Mesenchymal stem cell (in vitro differentiated cells and primary cell): Measurements from ENCODE around the gene LRCOL1.

Source experiments
- DNase-seq: peaks from one replicate; pipeline ENCODE4 v3.0.0-alpha.2; 2013
- H2AFZ ChIP-seq: one replicate; pipeline ENCODE4 v1.6.1; 2013; ENCODE audit warnings: low read depth, mild to moderate bottlenecking, control low read depth, inconsistent platforms, low read length, moderate library complexity
- H2AK5ac ChIP-seq: 2 replicates; pipeline ENCODE4 v1.6.1; 2013; ENCODE audit warnings: low read length, moderate library complexity, mild to moderate bottlenecking, inconsistent platforms; ENCODE audit not compliant: severe bottlenecking
- H2BK120ac ChIP-seq: one replicate; pipeline ENCODE4 v1.6.1; 2013; ENCODE audit warnings: low read depth, mild to moderate bottlenecking, inconsistent platforms, low read length, moderate library complexity
- H2BK12ac ChIP-seq, 2 experiments: one replicate each; pipeline ENCODE4 v1.6.1; 2013; ENCODE audit warnings: inconsistent platforms in 2 of 2, low read length in 2 of 2, mild to moderate bottlenecking in 2 of 2, moderate library complexity in 2 of 2, control low read depth in 1 of 2
- H2BK15ac ChIP-seq: one replicate; pipeline ENCODE4 v1.6.1; 2013; ENCODE audit warnings: mild to moderate bottlenecking, low read depth, inconsistent platforms; ENCODE audit not compliant: poor library complexity, severe bottlenecking
- H2BK5ac ChIP-seq: 2 replicates; pipeline ENCODE4 v1.6.1; 2013; ENCODE audit warnings: low read depth, mild to moderate bottlenecking, low read length, control low read depth, inconsistent platforms; ENCODE audit not compliant: poor library complexity, severe bottlenecking
- H3K14ac ChIP-seq, 2 experiments: one replicate each; pipeline ENCODE4 v1.6.1; 2013; ENCODE audit warnings: inconsistent platforms in 2 of 2, low read length in 2 of 2, control low read depth in 1 of 2, mild to moderate bottlenecking in 1 of 2, moderate library complexity in 1 of 2
- H3K18ac ChIP-seq, 2 experiments: one replicate each; pipeline ENCODE4 v1.6.1; 2013; ENCODE audit warnings: inconsistent platforms in 2 of 2, low read length in 2 of 2, control low read depth in 1 of 2, low read depth in 1 of 2, mild to moderate bottlenecking in 1 of 2
- H3K23ac ChIP-seq, 2 experiments: one replicate each; pipeline ENCODE4 v1.6.1; 2013; ENCODE audit warnings: inconsistent platforms in 2 of 2, low read length in 2 of 2, mild to moderate bottlenecking in 2 of 2, moderate library complexity in 2 of 2, control low read depth in 1 of 2
- H3K27ac ChIP-seq: 2 replicates; pipeline ENCODE4 v1.5.1; 2013; ENCODE audit warnings: mild to moderate bottlenecking, moderate library complexity, low read length, control low read depth, inconsistent platforms; ENCODE audit not compliant: poor library complexity, severe bottlenecking
- H3K27me3 ChIP-seq, 2 experiments: 2 replicates each; pipeline versions ENCODE4 v1.6.1 to v1.7.0; 2013; ENCODE audit warnings: low read length in 2 of 2, mild to moderate bottlenecking in 2 of 2, moderate library complexity in 2 of 2, control low read depth in 1 of 2, inconsistent platforms in 1 of 2; ENCODE audit not compliant: control insufficient read depth in 1 of 2, insufficient read depth in 1 of 2
- H3K36me3 ChIP-seq, 2 experiments: 2 replicates each; pipeline versions ENCODE4 v1.6.1 to v1.7.0; 2013; ENCODE audit warnings: low read length in 2 of 2, control low read depth in 1 of 2, inconsistent platforms in 1 of 2, low read depth in 1 of 2, mild to moderate bottlenecking in 1 of 2; ENCODE audit not compliant: insufficient read depth in 2 of 2, control insufficient read depth in 1 of 2
- H3K4ac ChIP-seq, 2 experiments: one replicate each; pipeline ENCODE4 v1.6.1; 2013; ENCODE audit warnings: inconsistent platforms in 2 of 2, low read length in 2 of 2, mild to moderate bottlenecking in 2 of 2, moderate library complexity in 2 of 2, control low read depth in 1 of 2, low read depth in 1 of 2
- H3K4me1 ChIP-seq: 2 replicates; pipeline ENCODE4 v1.6.1; 2013; ENCODE audit warnings: low read depth, low read length, control low read depth; ENCODE audit not compliant: control insufficient read depth, insufficient read depth
- H3K4me2 ChIP-seq: 2 replicates; pipeline ENCODE4 v1.6.1; 2013; ENCODE audit warnings: low read length, mild to moderate bottlenecking, inconsistent platforms; ENCODE audit not compliant: poor library complexity, severe bottlenecking
- H3K4me3 ChIP-seq, 2 experiments: 2 replicates each; pipeline versions ENCODE4 v1.5.1 to v1.7.0; 2013; ENCODE audit warnings: low read length in 2 of 2, mild to moderate bottlenecking in 2 of 2, control low read depth in 1 of 2, low read depth in 1 of 2; ENCODE audit not compliant: insufficient read depth in 1 of 2
- H3K79me1 ChIP-seq: replicated peaks from 2 replicates; pipeline ENCODE4 v1.6.1; 2013; ENCODE audit warnings: mild to moderate bottlenecking, control low read depth, low read length, inconsistent platforms; ENCODE audit not compliant: poor library complexity, severe bottlenecking
- H3K9ac ChIP-seq: 2 replicates; pipeline ENCODE4 v1.7.0; 2013; ENCODE audit warnings: mild to moderate bottlenecking, low read length, moderate library complexity
- H3K9me3 ChIP-seq: 2 replicates; pipeline ENCODE4 v1.7.0; 2013; ENCODE audit warnings: mild to moderate bottlenecking, low read length; ENCODE audit not compliant: control insufficient read depth
- H4K8ac ChIP-seq: one replicate; pipeline ENCODE4 v1.6.1; 2013; ENCODE audit warnings: inconsistent platforms, mild to moderate bottlenecking, low read length, moderate library complexity
- H4K91ac ChIP-seq: one replicate; pipeline ENCODE4 v1.6.1; 2013; ENCODE audit warnings: mild to moderate bottlenecking, low read length, inconsistent platforms
- WGBS: methylation state at CpG from one replicate; pipeline ENCODE4 v1.1.7; 2013; ENCODE audit warnings: mixed read lengths; 5-methylcytosine and 5-hydroxymethylcytosine counted together

LRCOL1 gene

DNA sequence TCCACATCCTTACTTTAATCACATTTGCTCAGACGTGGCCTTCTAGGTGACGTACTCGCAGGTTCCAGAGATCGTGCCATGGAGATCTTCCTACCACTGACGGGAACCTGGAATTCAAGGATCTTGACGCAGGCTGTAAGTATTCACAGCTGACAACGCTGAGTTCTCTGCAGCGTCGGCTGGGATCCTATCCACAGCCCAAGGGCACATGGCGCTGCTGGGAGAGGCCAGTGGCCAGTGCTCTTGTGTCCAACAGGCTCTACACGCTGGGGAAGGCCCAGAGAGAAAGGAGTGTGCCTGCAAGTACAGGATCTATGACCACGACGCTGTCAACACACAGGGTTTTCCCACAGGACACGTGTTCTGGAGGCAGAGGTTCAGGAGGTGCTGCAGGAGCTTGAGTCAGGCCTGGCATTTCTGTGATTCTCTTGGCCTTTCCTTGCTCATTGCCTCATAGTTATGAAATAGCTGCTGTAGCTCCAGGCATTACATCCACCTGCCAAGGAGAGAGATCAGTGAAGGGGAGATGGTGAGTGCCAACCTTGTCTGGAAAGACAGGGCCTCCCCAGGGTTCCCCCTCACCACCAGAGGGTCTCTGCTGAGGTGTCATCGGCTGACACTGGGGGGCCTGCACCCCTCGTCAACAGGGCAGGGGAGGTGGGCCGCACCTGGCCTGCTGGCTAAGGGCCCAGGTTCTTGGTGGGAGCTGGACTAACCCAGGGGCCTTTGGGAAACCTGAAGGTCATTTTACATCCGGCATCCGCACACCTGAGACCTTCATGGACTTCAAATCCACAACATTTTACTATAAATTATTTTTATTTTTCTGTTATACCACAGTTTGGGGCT is 21.3 kb downstream of the LRCOL1 start:
- DNase-seq: peak; percentile 30
- 83% methylated on average over 17 of the region's 19 CpGs for WGBS
- Histone ChIP-seq H3K4me2 (no peak overlapping the region), H3K4me1 (peaks cover 4% of the 10 kb centered on the region), H2AK5ac (no peak overlapping the region), H2BK15ac (no peak overlapping the region), H2AFZ (no peak overlapping the region), H3K9me3 (peaks cover 6% of the 10 kb centered on the region), H3K4me3 (no peak overlapping the region), H3K18ac (no peak overlapping the region), H2BK12ac (no peak overlapping the region), H2BK120ac (no peak overlapping the region), H3K36me3 (peaks cover 0 to 9% of the 10 kb centered on the region in 2 experiments), H4K8ac (no peak overlapping the region), H3K9ac (no peak overlapping the region), H3K4ac (no peak overlapping the region), H3K79me1 (no peaks in the 10 kb centered on the region), H4K91ac (no peak overlapping the region), H3K27ac (no peak overlapping the region), H3K23ac (no peak overlapping the region), H3K14ac (no peak overlapping the region), H3K27me3 (peaks cover 7 to 85% of the 10 kb centered on the region in 2 experiments), H2BK5ac (no peak overlapping the region)

DNA sequence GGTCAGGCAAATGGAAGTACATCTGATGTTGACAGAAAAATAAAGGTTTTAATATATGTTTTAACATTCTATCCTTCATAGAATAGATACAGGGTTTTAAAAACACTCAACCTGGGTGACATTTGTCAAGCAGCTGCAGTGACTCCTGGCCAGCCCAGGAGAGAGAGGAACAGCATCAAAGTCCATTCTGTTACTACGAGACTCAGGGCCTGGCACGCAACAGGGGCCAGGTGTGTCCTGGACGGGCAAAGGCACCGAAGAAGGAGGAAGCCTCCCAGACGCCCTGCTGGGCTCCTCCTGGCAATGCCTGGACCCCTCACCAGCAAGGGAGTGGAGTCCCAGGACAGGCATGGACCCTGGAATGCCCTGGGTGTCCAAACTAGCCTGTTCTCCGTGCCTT is 22.1 kb downstream of the LRCOL1 start:
- no peak overlapping the region for H3K4ac ChIP-seq
- H3K27ac ChIP-seq: no peak overlapping the region
- H3K4me2 ChIP-seq: no peak overlapping the region
- H3K79me1 ChIP-seq: no peaks in the 10 kb centered on the region
- no peak overlapping the region for H3K14ac ChIP-seq
- H2BK5ac ChIP-seq: no peak overlapping the region
- H3K9me3 ChIP-seq: peaks cover 6% of the 10 kb centered on the region
- H3K23ac ChIP-seq: no peak overlapping the region
- H3K9ac ChIP-seq: no peak overlapping the region
- H3K27me3 ChIP-seq: peaks cover 7 to 82% of the 10 kb centered on the region in 2 experiments
- H4K91ac ChIP-seq: no peak overlapping the region
- no peak overlapping the region for H2BK12ac ChIP-seq
- no peak overlapping the region for H2AK5ac ChIP-seq
- no peak overlapping the region for H3K18ac ChIP-seq
- H2BK15ac ChIP-seq: no peak overlapping the region
- DNase-seq: no peak
- no peak overlapping the region for H3K4me3 ChIP-seq
- H2AFZ ChIP-seq: no peak overlapping the region
- H3K4me1 ChIP-seq: peaks cover 3% of the 10 kb centered on the region
- H2BK120ac ChIP-seq: no peak overlapping the region
- no peak overlapping the region for H4K8ac ChIP-seq
- 72% methylated on average over 6 of the region's 6 CpGs for WGBS
- H3K36me3 ChIP-seq: peaks cover 0 to 13% of the 10 kb centered on the region in 2 experiments

DNA sequence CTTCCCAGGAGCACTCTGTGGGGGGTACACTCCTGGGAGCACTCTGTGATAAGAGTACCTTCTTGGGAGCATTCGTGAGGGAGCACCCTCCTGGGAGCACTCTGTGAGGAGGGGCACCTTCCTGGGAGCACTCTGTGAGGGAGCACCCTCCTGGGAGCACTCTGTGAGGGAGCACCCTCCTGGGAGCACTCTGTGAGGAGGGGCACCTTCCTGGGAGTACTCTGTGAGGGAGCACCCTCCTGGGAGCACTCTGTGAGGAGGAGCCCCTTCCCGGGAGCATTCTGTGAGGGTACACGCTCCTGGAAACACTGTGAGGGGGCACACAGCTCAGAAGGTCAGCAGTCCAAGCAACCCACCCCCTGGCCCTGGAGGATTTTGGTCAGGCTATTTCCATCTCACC is 22.6 kb downstream of the LRCOL1 start:
- H2AFZ ChIP-seq: no peak overlapping the region
- H4K91ac ChIP-seq: no peak overlapping the region
- no peak overlapping the region for H2BK15ac ChIP-seq
- H3K4ac ChIP-seq: no peak overlapping the region
- H3K79me1 ChIP-seq: no peaks in the 10 kb centered on the region
- H4K8ac ChIP-seq: no peak overlapping the region
- H3K4me1 ChIP-seq: peaks cover 7% of the 10 kb centered on the region
- H2BK5ac ChIP-seq: no peak overlapping the region
- H2BK12ac ChIP-seq: no peak overlapping the region
- no peak overlapping the region for H3K4me2 ChIP-seq
- H3K9me3 ChIP-seq: peaks cover 6% of the 10 kb centered on the region
- peaks cover 7 to 77% of the 10 kb centered on the region in 2 experiments for H3K27me3 ChIP-seq
- H3K18ac ChIP-seq: no peak overlapping the region
- H3K14ac ChIP-seq: no peak overlapping the region
- H3K27ac ChIP-seq: no peak overlapping the region
- 72% methylated on average over 3 of the region's 3 CpGs for WGBS
- peaks cover 0 to 18% of the 10 kb centered on the region in 2 experiments for H3K36me3 ChIP-seq
- no peak overlapping the region for H2AK5ac ChIP-seq
- H2BK120ac ChIP-seq: no peak overlapping the region
- no peak overlapping the region for H3K4me3 ChIP-seq
- no peak overlapping the region for H3K23ac ChIP-seq
- no peak overlapping the region for H3K9ac ChIP-seq
- DNase-seq: no peak

DNA sequence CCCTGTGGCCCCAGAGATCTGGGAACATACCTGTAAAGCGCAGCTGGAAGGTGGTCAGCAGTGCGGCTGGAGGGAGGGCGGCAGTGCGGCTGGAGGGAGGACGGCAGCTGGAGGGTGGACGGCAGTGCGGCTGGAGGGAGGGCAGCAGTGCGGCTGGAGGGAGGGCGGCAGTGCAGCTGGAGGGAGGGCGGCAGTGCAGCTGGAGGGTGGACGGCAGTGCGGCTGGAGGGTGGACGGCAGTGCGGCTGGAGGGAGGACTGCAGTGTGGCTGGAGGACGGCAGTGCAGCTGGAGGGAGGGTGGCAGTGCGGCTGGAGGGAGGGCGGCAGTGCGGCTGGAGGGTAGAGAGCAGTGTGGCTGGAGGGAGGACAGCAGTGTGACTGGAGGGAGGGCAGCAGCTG is 23.5 kb downstream of the LRCOL1 start:
- no peak overlapping the region for H4K8ac ChIP-seq
- no peak overlapping the region for H3K27ac ChIP-seq
- H2BK12ac ChIP-seq: no peak overlapping the region
- H2BK120ac ChIP-seq: no peak overlapping the region
- H3K27me3 ChIP-seq: peaks cover 12 to 75% of the 10 kb centered on the region in 2 experiments
- H3K79me1 ChIP-seq: no peaks in the 10 kb centered on the region
- no peak overlapping the region for H3K18ac ChIP-seq
- no peak for DNase-seq
- peak overlapping the region in 1 of 2 experiments; percentile 19 for H3K14ac ChIP-seq
- no peak overlapping the region for H4K91ac ChIP-seq
- no peak overlapping the region for H3K9ac ChIP-seq
- H3K36me3 ChIP-seq: peaks cover 0 to 27% of the 10 kb centered on the region in 2 experiments
- H3K4ac ChIP-seq: no peak overlapping the region
- no peak overlapping the region for H2BK15ac ChIP-seq
- peaks cover 14% of the 10 kb centered on the region for H3K4me1 ChIP-seq
- no peak overlapping the region for H3K4me3 ChIP-seq
- no peak overlapping the region for H3K4me2 ChIP-seq
- 95% methylated on average over 18 of the region's 18 CpGs for WGBS
- no peak overlapping the region for H2BK5ac ChIP-seq
- H3K9me3 ChIP-seq: peaks cover 6% of the 10 kb centered on the region
- no peak overlapping the region for H2AFZ ChIP-seq
- peak overlapping the region in 1 of 2 experiments; percentile 90 for H3K23ac ChIP-seq
- no peak overlapping the region for H2AK5ac ChIP-seq
